Stimulated activated CD4-positive, alpha-beta T cell treated with anti-CD3 and anti-CD28 coated beads, Interleukin-2, amount 100 ng/mL, for 48 hours (primary cell): Measurements from ENCODE around the gene TCF4.
"Not testable (repeated sequence)": the region's sequence is repeated elsewhere in the genome, so short reads cannot be mapped to it uniquely, and the experiment has no call there.

ENCODE experiments used
- DNase-seq, 2 donors: peaks; one replicate each; pipeline ENCODE4 v3.0.0-alpha.2; 2020

The TCF4 gene

DNA sequence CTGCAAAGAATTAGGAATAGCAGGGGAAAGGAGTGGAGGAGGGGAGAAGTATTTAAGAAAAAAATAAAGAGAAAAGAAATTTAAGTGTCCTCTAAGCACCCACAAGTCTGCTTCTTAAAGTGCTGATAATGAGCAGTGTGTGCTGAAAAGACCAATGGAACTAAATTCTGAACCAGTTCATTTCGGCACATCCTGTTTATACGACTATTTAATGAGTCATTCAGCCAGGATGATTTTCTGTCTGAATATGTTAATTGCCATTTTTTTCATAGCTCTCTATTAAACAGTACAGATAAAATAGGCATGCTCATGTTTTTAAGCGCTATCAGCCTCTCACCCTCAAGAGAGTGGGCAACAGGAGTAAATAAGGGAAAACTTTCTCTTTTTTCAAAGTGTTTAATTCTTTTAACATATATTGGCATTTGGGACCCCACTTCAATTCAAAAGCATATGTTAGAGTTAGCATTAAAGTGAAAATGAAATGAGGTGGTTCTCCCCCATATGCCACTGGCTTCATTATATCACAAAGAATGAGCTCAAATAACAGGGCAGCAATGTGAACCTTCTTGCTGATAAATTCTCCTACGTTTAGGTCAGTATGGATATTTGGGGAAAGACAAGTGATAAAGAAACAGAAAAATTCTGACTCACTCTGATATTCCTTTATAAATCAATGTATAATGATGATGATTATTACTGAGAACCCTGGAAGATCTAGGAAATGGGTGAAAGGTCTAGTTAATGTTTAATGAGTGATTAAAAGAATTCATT, 87.5 kb downstream of the TCF4 start:
- DNase-seq = no peak

- no peak for DNase-seq
Measured at GRCh38 chr18:55499526-55499925, 88.5 kb downstream of the TCF4 start.

- no peak for DNase-seq
Measured at GRCh38 chr18:55497825-55498403, 90.1 kb downstream of the TCF4 start.

DNA sequence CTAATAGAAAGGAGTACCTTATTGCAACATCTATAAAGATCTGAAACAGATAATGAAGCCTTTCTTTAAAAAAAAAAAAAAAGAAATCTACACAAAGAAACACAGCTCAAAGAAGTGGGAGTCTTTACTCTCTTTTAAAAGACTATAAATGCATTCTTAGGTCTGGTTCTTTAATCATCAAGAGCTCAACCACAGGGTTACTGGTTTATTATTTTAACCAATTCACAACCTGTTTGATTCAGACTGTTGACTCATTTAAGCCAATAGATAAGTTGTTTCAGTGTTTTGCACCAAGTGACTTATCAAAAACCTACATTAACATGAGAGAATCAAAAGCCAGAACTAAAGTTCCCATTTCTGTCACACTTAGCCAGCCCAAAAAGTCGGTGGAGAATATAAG, 93.1 kb downstream of the TCF4 start:
- no peak for DNase-seq

- DNase-seq = no peak
Measured at GRCh38 chr18:55494441-55494840, 93.6 kb downstream of the TCF4 start.

GRCh38 chr18:55491616-55492015, 96.4 kb downstream of the TCF4 start:
- no peak for DNase-seq

DNA sequence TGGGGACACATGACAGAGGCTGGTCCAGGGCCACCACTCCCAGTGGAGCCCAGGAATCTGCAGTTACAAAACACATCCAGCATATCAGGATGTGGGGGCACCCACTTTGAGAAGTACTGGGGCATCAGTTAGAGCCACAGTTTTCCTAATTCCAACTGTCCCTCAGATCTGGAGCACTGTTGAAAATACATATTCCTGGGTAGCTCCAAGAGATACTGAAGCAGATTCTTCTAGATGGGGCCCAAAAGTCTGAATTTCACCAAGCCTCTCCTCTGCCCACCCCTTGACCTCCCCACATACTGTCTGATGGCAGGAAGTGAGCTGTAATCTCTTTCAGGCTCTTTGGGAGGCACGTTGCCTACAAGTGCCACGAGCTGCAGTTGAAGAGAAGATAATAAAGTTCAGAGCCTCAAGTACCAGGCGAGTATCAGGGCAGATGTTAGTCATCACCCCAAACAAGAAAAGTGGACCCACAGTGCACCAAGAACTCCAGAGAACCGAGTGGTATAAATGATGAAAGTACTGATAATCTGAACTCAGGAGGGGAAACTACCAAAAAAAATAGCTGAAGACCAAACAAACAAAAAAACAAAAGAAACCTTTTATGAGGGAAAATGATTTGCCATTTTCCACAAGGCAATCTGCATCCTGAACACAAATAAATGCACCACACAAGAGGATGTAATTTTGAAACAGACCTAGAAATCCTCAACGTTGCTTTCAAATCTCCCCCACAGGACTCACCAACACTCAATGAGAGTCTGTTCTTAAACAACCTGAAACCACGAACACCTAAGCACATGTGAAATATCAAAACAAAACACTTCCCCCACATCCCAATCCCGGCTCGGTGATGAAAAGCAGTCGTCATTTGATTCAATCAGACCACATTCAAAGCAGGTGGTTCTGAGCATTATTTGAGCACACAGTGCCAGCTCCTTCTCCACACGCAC, 98.7 kb downstream of the TCF4 start:
- DNase-seq = peak; percentile 11 to 14

GRCh38 chr18:55488473-55488872, 99.5 kb downstream of the TCF4 start:
- DNase-seq = no peak

DNA sequence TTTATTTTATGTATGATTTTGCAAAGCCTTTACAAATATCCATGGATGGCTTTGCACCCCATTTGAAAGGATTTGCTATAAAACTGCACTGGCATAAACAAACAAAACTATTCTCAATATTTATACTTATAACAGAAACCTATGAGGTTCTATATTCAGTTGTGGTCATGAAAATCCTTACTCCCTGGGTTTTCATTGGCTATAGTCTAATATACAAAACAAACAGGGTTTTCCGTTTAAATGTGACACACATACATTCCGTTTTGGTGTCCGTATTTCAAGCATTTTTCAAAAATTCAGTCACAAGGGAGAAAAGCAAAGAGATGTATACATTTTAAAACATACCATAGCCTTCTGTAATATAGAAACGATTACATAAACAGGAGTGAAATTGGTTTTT, 100.0 kb downstream of the TCF4 start:
- DNase-seq = no peak

DNA sequence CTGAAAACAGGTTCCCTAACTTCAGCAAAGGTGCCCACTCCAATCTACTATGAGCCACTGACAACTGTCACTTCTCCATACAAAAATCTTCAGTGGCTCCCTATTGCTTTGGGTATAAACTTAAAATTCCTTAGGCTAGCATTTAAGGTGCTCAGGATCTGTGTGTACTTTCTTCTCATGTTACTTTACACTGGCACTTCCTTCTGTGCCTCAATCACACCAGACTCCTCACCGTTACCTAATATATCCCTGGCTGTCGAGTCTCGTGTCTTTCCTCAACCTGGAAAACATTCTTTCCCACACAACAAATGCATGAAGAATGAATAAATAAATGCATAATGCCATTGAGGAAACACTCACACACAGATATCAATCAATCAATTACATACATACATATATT, 101.1 kb downstream of the TCF4 start:
- no peak for DNase-seq

DNA sequence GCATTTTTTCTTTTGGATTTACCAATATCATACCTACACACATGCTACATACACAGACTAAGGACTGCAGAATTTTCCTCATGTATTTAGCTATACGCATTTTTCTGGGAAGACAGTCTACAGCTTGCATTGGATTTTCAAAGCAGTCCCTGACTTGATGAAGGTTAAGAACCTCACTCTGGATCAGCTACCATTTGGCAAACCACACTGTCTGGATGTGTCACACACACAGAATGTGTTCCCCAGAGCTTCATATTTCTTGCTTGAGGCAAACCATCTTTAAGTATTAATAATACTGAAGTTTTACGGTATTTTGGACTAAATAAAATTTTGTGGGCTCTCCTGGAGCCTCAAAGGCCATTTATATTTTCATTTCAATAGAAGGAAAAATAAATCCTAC, 102.3 kb downstream of the TCF4 start:
- DNase-seq = no peak

- DNase-seq = no peak
Measured at GRCh38 chr18:55484773-55485172, 103.2 kb downstream of the TCF4 start.

GRCh38 chr18:55483266-55483871, 104.6 kb downstream of the TCF4 start:
- no peak for DNase-seq

DNA sequence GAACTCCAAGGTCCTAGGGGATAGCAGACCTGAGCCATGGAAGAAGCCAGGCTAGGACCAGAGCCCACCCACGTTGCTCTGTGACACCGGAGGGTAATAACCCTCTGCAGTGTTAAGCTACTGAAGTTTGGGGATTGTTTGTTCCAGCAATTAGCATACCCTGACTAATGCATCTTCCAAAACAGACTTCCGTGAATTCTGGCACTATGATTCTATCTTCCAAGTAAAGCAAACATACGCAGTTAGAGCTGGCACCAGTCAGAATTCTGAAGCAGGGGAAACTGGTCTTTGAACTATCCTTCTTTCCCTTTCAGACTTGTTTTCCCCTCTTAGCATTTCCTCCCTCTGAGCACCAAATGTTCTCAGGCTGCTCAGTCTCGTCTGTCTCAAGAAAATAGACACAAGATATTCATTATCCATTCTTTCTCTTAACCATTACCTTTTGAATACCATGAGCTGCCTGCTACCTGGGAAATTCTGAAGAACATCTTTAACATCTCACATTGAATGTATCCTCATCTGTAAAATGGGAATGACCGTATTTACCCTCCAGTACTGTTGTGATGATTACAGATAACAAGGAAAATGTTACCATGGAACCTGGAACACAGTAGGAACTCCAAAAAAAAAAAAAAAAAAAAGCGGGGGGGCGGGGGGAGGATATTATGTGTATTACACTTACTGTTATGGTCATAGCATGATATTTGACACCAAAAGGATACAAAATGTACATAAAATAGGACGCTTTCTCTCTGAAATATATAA, 108.2 kb downstream of the TCF4 start:
- no peak for DNase-seq

GRCh38 chr18:55477860-55478581, 110.0 kb downstream of the TCF4 start:
- no peak for DNase-seq

GRCh38 chr18:55477499-55477859, 110.5 kb downstream of the TCF4 start:
- no peak for DNase-seq

- no peak for DNase-seq
Measured at GRCh38 chr18:55475916-55476315, 112.1 kb downstream of the TCF4 start.

GRCh38 chr18:55475467-55475866, 112.5 kb downstream of the TCF4 start:
- no peak for DNase-seq

DNA sequence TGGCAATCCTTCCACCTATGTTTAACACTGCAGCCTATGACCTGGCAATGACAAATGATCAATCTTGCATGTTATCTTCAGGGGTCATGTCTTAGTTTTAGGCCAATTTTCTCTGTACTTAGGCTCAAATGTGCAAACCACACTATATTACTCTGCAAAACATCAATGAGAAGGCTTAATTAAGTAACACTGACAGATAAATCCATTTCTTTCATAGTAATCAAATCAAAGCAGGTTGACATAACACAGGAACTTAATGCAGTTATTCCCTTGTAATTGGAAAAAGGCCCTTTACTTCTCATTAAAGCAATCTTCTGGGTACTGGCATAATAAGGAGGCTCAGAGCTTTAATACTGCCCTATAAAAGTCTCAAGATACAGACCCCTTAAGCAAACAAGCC, 114.4 kb downstream of the TCF4 start:
- DNase-seq = no peak

DNA sequence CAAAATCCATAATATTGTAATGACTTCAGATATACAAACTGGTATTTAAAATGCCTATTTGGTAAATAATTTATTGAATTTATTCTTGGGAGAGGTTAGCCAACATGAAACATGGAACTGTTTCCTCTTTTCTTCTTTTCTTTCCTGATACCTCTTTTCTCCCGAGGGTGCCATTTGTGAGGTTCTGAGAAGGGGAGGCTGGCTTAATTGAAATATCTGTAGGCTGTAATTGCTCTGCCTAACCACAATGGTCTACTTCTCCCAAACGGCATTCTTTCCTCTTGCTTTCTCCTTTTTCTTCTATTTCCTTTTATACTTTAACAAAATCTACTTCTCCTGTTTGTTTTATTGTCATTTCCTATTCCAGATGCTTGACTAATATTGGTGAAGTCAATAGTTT, 114.9 kb downstream of the TCF4 start:
- no peak for DNase-seq

DNA sequence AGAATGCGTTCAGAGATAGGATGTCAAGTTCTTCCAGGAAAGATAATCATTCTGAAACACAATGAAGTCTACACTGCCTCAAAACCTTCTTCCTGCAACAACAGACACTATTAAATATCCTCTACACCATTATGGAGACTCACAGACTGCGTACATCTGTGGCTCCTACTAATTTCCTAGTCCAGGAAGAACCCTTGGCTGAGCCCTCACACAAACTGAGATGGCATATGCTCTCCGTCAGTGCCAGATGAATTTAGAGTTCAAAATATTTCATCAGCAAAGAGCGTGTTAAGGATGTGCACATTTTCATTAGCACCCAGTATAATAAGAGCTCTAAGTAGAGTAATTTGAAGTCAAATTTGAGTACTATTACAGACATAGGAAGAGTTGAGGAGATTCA, 117.2 kb downstream of the TCF4 start:
- no peak for DNase-seq

DNA sequence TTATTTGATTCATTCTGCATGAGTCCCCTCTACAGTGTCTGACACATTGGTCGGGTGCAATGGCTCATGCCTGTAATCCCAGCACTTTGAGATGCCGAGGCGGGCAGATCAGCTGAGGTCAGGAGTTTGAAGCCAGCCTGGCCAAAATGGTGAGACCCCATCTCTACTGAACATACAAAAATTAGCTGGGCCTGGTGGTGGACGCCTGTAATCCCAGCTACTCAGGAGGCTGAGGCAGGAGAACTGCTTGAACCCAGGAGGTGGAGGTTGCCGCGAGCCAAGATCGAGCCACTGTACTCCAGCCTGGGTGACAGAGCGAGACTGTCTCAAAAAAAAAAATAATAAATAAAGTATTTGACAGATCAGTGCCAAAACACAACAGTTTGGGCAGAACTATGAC, 118.9 kb downstream of the TCF4 start:
- not testable (repeated sequence) for DNase-seq
